Measurements from ENCODE around the gene EVL. TPM values are rescaled to one million over a fixed set of nuclear protein-coding genes. Genes with fewer than 3 reads are reported as not detected.
"Not testable (repeated sequence)": the region's sequence is repeated elsewhere in the genome, so short reads cannot be mapped to it uniquely, and the experiment has no call there.

EVL gene
- total RNA-seq, 4 donors from 2014 or later, result 42.6 to 94.6 (median 59.8) TPM

GRCh38 chr14:100059438-100059781 lies 5.8 kb upstream of the EVL start:
- Histone ChIP-seq H3K36me3 (no peaks in the 10 kb centered on the region), H3K27ac (no peak overlapping the region), H3K4me3 (no peak overlapping the region), H3K27me3 (no peaks in the 10 kb centered on the region), H3K4me1 (peaks cover 0 to 20% (median 6%) of the 10 kb centered on the region in 4 donors), H3K9me3 (no peaks in the 10 kb centered on the region)
- 90 to 92% methylated on average over 3 of the region's 3 CpGs for WGBS, 2 donors
- TF ChIP-seq CTCF (IDR thresholded peaks at IDR 0.05) (no peak), POLR2A (IDR thresholded peaks at IDR 0.05) (no peak), EP300 (IDR thresholded peaks at IDR 0.05) (no peak)
- DNase-seq (ENCODE audit: low spot score in 2 of 2), result no peak

GRCh38 chr14:100060760-100061159 lies 4.5 kb upstream of the EVL start:
- WGBS, 2 donors, result 94 to 96% methylated on average over 3 of the region's 3 CpGs
- H3K4me1 ChIP-seq, result peaks cover 0 to 33% (median 6%) of the 10 kb centered on the region in 4 donors
- no peaks in the 10 kb centered on the region for H3K9me3 ChIP-seq
- no peak overlapping the region for H3K4me3 ChIP-seq
- DNase-seq (ENCODE audit: low spot score in 2 of 2), result no peak
- no peak for TF ChIP-seq EP300 (IDR thresholded peaks at IDR 0.05)
- TF ChIP-seq POLR2A (IDR thresholded peaks at IDR 0.05), result no peak
- TF ChIP-seq CTCF (IDR thresholded peaks at IDR 0.05), result no peak
- no peaks in the 10 kb centered on the region for H3K27me3 ChIP-seq
- no peaks in the 10 kb centered on the region for H3K36me3 ChIP-seq
- no peak overlapping the region for H3K27ac ChIP-seq

GRCh38 chr14:100062590-100062989 lies 2.6 kb upstream of the EVL start:
- WGBS, 2 donors, result 95% methylated on average over 4 of the region's 4 CpGs
- H3K27ac ChIP-seq, result peak overlapping the region in 1 of 4 donors; percentile 41

GRCh38 chr14:100063314-100063941 lies 1.8 kb upstream of the EVL start:
- Histone ChIP-seq H3K4me1 (peaks cover 0 to 30% (median 2%) of the 10 kb centered on the region in 4 donors), H3K27me3 (no peaks in the 10 kb centered on the region), H3K4me3 (no peak overlapping the region), H3K27ac (peak overlapping the region in 1 of 4 donors; percentile 41), H3K36me3 (no peaks in the 10 kb centered on the region), H3K9me3 (no peaks in the 10 kb centered on the region)
- no peak for DNase-seq (ENCODE audit: low spot score in 2 of 2)
- TF ChIP-seq EP300 (IDR thresholded peaks at IDR 0.05) (no peak), POLR2A (IDR thresholded peaks at IDR 0.05) (no peak), CTCF (IDR thresholded peaks at IDR 0.05) (no peak)
- 79% methylated on average over 6 of the region's 6 CpGs for WGBS, 2 donors

More at GRCh38 chr14:100062590-100062989, 2.6 kb upstream of the EVL start:
- DNase-seq (ENCODE audit: low spot score in 2 of 2), result no peak
- no peaks in the 10 kb centered on the region for H3K9me3 ChIP-seq
- no peak overlapping the region for H3K4me3 ChIP-seq
- TF ChIP-seq POLR2A (IDR thresholded peaks at IDR 0.05), result no peak
- no peak for TF ChIP-seq CTCF (IDR thresholded peaks at IDR 0.05)
- TF ChIP-seq EP300 (IDR thresholded peaks at IDR 0.05), result no peak
- no peaks in the 10 kb centered on the region for H3K27me3 ChIP-seq
- H3K4me1 ChIP-seq, result peaks cover 0 to 32% (median 3%) of the 10 kb centered on the region in 4 donors
- no peaks in the 10 kb centered on the region for H3K36me3 ChIP-seq

GRCh38 chr14:100064335-100065092 lies 708 bp upstream of the EVL start:
- not testable (repeated sequence) for H3K36me3 ChIP-seq; H3K27me3 ChIP-seq; DNase-seq (ENCODE audit: low spot score in 2 of 2); H3K9me3 ChIP-seq
- peak overlapping the region in 1 of 4 donors; percentile 31 for H3K4me3 ChIP-seq
- WGBS, 2 donors, result 76 to 81% methylated on average over 12 of the region's 12 CpGs
- H3K4me1 ChIP-seq, result peaks cover 0 to 30% (median 2%) of the 10 kb centered on the region in 4 donors
- H3K27ac ChIP-seq, result peak overlapping the region in 3 of 4 donors; percentile 55 to 79 (median 64)
